HG03565 (cell line): ENCODE results near the gene IL17RA.
"Not testable (repeated sequence)": the region's sequence is repeated elsewhere in the genome, so short reads cannot be mapped to it uniquely, and the experiment has no call there.

ENCODE experiments used
- ATAC-seq: cut with Tn5 transposase; IDR thresholded peaks from one replicate; pipeline ENCODE4 v1.9.1; 2021; ENCODE audit warnings: mild to moderate bottlenecking, moderate library complexity; ENCODE audit not compliant: unreplicated experiment

The IL17RA gene

GRCh38 chr22:17119481-17120202, 34.8 kb downstream of the IL17RA start:
- no peak for ATAC-seq

DNA sequence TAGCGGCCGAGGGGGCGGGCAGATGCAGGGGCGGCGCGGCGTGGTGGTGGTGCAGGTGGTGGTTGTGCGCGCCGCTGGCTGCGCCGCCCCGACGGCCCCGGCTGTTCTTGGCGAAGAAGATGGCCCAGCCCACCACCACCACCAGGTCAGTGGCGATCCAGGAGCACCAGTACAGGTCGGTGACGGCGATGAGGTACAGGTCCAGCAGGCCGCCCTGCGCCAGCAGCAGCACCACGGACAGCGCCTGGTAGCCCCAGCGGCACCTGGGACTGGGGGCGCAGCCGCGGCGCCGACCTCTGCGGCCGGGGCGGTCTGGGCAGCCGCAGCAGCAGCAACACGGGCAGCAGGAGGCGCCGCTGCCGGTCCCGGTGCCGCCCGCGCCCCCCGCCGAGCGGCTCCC, 35.5 kb downstream of the IL17RA start:
- no peak for ATAC-seq

DNA sequence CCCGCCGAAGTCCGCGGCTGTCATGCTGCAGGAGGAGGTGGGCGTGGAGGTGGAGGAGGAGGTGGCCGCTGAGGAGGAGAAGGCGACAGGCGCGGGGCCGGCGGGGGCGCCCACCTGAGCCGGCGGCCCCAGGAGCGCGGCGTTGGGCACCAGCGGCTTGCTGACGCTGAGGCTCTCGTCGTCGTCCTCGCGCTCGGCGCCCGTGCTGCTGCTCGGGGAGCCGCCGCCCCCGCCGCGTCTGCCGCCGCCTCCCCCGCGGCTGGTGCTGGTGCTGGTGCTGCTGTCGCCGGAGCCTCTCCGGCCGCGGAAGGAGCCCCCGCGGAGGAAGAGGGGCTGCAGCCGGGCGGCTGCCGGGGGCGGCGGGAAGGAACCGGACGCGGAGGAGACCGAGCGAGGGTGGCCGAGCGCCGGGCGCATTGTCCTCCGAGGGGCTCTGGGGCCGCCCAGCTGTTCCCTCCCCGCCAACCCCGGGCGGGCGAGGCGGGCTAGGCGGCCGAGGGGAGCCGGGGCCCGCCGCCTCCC, 36.0 kb downstream of the IL17RA start:
- ATAC-seq: no peak

- no peak for ATAC-seq
Observed at GRCh38 chr22:17121233-17122195, 36.7 kb downstream of the IL17RA start, which contains the start of gene TMEM121B. TMEM121B (minus strand) TSS chr22:17121360; CDS start chr22:17121127, 233 bp downstream.

GRCh38 chr22:17130199-17130598, 45.4 kb downstream of the IL17RA start:
- no peak for ATAC-seq

GRCh38 chr22:17131686-17132085, 46.9 kb downstream of the IL17RA start:
- no peak for ATAC-seq

- no peak for ATAC-seq
Observed at GRCh38 chr22:17132112-17132511, 47.3 kb downstream of the IL17RA start.

DNA sequence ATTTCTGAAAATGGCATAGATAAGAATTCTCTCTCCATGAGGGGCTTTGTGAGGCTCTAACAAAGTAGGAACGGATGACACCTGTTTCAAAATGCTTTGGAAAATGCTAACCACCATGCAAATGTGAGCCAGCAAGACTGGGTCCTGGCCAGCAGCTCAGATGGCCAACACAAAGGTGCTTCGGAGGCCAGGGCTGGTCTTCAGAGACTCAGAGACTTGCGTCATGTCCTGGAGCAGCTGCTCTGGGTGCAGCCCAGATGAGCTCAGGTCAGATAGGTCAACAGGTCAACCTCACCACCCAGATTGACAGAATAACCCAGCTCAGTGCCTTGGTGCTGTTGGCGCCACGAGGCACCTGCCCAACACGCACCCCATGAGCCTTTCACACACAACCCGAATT, 48.3 kb downstream of the IL17RA start:
- no peak for ATAC-seq

- no peak for ATAC-seq
Observed at GRCh38 chr22:17135153-17135760, 50.5 kb downstream of the IL17RA start.

- no peak for ATAC-seq
Observed at GRCh38 chr22:17137170-17137569, 52.4 kb downstream of the IL17RA start.

DNA sequence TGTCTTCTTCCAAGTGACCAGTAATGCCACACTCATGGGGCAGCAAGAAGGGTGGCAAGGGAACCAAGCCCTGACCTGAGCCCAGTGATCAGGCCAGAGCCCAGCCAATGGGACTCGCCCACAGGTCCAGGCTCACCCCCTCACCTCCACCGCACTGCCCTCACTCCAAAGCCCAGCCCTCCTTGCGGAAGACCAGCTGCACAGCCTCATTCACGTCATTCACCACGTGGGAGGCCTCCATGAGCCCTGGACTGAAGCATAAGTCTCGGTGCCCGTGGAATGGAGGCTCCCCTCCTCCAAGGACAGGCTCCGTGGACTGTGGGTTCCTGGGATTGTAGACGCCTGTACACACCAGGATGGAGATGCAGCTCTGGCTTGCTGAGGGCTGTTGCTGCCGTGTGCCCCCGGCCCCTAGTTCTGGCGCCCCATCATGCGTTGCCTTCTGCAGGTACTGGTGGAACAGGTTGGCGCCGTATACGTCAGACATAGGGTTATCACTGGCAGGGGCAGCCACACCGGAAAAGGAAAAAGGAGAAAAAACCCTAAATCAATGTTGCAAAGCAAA, 53.1 kb downstream of the IL17RA start:
- ATAC-seq: no peak

GRCh38 chr22:17138513-17138912, 53.7 kb downstream of the IL17RA start:
- ATAC-seq: no peak

GRCh38 chr22:17140022-17140421, 55.2 kb downstream of the IL17RA start:
- ATAC-seq: no peak

DNA sequence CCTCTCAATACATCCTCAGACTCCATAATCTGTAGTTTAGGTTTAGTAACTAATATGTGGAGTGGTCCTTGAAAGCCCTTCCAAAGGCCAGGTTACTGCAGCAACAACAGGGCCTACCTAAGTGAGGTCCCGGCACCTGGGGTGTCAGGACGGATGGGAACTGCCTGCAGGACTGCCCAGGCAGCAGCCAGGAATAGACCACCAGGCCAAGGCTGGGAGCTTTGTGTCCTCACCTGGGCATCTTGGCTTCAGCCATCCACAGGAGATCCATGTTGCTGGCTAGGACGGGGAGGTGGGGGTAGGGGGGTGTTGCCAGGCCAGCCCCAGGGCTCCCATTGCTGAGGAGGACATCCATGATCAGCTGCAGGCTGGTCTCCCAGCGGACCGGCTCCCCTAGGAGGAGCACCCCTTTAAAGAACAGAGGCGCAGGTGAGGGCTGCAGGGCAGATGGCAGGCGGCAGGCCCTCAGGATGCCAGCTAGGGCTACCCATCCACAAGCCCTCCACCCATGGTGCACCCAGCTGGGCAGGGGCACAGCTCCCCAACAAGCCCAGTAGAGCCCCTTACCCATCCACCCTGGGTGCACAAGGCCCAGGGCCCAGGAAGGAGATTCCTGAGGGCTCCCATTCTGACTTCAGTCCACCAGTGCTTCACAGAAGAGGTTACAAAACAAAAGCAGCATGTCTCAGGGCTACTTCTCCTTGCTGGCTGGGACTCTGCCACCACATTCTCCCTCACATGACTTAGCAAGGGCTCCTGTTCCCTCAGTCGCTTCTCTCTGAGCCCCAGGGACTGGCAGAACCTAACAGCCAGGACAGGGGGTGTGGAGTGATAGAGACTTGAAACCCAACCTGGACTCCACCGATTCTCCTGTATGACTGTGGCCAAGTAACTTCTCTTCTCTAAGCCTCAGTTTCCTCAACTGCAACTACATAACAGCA, 56.3 kb downstream of the IL17RA start:
- ATAC-seq: no peak

- ATAC-seq: no peak
Observed at GRCh38 chr22:17143101-17143500, 58.3 kb downstream of the IL17RA start.

DNA sequence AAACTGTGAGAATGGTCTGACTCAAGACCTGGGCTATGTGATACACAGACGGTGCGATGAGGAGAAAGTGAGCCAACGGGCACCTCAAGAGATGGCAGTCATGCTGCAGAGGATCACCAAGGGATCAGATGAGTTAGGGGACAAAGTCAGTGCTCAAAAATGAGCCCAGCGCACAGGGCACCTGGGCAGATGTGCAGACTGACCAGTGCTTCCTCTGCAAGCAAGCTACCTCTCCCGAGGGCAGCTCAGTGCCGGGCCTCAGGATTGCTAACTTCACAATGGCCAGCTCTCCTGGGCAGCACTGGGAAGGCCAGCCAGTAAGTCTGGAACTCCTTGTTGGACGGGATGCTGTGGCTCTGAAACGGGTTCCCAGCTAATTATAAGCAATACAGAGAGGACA, 59.0 kb downstream of the IL17RA start:
- ATAC-seq: no peak

DNA sequence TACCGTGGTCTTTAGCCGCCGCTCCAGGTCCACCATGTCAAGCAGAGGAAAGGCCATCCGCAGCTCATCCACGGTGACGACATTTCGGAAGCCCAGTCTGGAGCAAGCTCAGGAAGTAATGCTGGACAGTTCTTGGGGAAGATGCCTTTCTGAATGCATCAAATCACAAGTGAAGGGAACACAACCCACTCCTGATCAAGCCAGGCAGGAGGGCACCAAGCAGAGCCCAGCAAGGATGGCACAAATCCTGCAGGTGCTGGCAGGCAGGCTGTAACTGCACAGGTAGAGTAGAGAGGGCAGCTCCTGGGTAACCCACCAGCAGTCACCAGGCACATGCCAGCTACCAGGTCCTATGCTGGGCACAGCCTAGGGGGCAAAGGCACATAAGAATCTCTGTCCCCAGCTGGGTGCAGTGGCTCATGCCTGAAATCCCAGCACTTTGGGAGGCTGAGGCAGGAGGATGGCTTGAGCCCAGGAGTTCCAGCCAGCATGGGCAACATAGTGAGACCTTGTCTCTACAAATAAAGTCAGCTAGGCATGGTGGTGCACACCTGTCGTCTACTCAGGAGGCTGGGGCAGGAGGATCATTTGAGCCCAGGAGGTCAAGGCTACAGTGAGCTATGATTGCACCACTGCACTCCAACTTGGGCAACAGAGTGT, 60.4 kb downstream of the IL17RA start:
- no peak for ATAC-seq

- ATAC-seq: not testable (repeated sequence)
Observed at GRCh38 chr22:17147458-17147857, 62.7 kb downstream of the IL17RA start.

DNA sequence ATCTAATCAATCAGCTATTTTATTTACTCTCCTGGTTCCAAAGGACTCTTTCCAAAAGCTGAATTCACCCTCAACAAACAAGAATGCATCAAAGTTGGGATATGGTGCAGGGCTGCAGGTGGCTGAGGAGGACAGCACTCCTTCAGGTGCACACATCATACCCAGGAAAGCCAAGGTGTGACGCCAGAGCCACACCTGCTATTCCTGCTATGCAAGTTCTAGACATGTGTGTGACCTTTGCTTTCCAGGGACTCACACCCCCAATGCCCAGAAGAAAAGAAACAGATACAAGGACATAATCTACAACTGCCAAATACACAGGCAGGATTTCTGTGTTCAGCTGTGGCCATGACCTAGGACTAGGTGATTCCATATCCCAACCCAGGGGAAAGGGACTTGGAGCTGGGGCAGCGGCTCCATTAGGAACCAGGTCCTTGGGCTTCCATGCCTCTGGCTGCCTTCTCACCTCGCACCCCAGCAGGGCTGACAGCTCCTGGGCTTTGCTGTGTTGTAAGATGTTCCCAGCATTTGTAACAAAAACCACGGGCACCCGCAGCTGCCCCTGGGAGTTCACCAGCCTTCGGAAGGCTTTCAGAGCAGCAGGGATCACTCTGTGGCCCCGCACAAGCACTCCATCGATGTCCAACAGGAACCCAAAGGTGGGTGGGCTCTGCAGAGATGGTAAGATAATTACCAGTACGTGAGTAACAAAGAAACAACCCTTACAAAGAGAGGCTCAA, 64.4 kb downstream of the IL17RA start:
- no peak for ATAC-seq
